NCI-H2029 (cell line): ENCODE measurements around the gene GCGR.

Experiments
- DNase-seq: peaks from one replicate; lab custom pipeline; 2025; lab: John Stamatoyannopoulos, UW

Gene GCGR

DNA sequence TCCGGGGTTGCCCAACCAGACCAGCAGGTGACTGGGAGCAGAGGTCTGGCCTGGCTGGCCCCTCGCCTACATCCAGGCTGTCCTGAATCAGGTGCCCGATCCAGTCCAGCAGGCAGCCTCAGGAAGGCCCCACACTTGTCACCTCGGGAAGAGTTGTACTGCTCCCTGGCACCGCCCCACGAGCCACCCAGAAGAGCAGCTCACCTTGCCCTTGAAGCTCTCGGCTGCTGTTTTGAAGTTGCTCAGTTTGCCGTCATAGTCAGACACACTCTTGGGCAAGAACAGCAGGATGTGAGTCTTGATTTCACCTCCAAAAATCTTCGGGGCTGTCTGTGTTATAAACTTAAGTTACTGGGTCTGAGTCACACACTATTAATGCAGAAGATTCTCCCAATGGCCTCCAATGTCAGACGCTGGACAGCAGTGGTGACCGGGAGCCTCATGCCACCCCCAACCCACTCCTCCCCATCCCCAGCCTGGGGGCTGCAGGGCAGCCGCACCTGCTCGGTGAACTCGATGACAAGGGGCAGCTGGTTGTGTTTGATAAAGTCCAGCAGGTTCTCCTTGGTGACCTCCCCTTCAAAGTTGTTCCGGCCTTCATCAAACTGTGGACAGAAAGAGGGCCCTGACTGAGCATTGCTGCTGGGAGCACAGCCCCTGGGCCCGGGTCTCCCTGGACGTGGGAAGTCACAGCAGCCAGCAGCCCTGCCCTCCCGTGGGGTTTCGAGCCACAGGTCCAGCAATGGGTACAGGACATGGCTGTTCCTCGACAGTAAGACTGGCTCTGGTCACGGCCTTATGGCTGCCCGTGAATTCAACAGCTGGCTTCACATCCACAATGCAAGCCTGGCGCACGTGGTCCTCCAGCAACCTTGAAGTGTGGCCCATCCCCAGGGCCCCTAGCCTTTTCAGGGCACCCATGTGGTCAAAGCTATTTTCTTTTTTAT, 43.1 kb downstream of the GCGR start:
- no peak for DNase-seq

- DNase-seq: no peak
Observed at GRCh38 chr17:81849457-81849856, 45.5 kb downstream of the GCGR start.

- no peak for DNase-seq
Observed at GRCh38 chr17:81851423-81851822, 47.5 kb downstream of the GCGR start.

DNA sequence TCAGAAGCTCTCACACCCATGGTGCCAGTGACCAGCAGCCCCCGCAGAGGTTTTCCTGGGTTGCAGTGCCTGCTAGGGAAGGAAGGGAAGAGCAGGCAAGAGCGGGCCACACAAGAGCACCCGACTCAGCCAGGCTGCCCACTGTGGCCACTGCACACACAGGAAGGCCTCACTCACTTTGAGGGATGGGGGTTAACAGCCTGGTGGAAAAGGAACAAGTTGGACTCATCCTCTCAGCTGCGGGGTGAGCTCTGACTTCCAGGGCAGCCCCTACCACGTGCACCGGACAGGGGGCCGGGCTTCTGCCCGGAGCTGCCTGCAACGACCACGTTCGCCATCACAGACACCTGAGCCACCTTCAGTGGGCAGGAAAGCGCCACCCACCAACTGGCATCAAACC, 48.3 kb downstream of the GCGR start:
- DNase-seq: no peak

GRCh38 chr17:81854974-81855774, 51.2 kb downstream of the GCGR start:
- DNase-seq: no peak

- no peak for DNase-seq
Observed at GRCh38 chr17:81858170-81858966, 54.4 kb downstream of the GCGR start.

DNA sequence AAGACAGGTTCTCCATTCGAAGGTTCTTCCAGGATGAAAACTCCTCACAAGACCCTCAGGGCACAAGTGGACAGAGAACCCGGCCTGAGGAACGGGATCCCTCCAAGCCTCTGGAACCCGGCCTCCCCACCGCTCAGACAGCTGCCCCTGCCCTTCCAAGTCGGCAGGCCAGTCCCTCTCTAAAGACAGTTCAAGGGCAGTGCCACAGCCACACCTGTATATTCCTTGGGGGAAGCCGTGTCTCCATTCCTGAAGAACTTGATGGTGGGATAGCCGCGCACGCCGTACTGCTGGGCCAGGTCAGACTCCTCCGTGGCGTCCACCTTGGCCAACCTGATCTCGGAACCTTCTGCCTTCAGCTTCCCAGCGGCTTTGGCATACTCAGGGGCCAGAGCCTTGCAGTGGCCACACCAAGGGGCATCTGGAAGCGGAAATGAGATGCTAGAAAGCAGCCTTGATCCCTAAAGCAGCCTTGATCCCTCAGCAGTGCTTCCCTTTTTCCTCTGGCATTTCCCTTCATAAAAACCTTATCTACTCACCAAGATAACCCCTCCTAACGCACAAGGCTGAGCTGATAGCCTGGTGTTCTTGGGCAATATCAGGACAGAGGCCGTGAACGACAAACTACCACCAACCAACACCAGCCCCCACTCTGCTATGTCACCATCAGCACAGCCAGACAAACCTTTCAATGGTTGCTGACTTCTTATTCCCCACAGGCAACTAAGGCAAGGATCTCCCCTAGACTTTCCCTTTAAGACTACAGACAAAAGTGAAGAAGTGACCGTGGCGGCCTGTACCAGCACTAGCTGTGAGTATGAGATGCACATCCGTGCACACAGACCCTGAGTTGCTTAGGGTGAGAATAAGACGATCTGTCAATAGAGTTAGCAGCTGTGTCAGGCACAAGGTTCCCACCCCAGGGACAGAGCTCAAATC, 55.3 kb downstream of the GCGR start:
- no peak for DNase-seq

- no peak for DNase-seq
Observed at GRCh38 chr17:81859906-81860755, 56.2 kb downstream of the GCGR start, which contains the start of gene P4HB. P4HB (minus strand) TSS chr17:81860535; CDS start chr17:81860471, 64 bp downstream.

GRCh38 chr17:81860756-81861568, 57.0 kb downstream of the GCGR start:
- peak; percentile 99 for DNase-seq

- no peak for DNase-seq
Observed at GRCh38 chr17:81863123-81863675, 59.2 kb downstream of the GCGR start.
